Adrenal gland (tissue), 12 donors: ENCODE measurements around the gene TNFSF11. TPM values are rescaled to one million over a fixed set of nuclear protein-coding genes. Genes with fewer than 3 reads are reported as not detected.

Source experiments
- DNase-seq, 7 donors: peaks; one replicate each; pipeline ENCODE4 v3.0.0-alpha.2; 2019 to 2020
- H3K27ac ChIP-seq, 5 donors: fragments of 200-600 bp; sonication (generic) in 4 of 5; 1 replicate in 3 of 5; 2 replicates in 2 of 5; pipeline versions ENCODE4 v1.5.1 to v1.8.0; 2016 to 2020; ENCODE audit warnings: mild to moderate bottlenecking in 1 of 5
- H3K27me3 ChIP-seq: fragments of 200-600 bp; 2 replicates; pipeline ENCODE4 v1.8.0; 2021
- H3K36me3 ChIP-seq, 2 donors: fragments of 200-600 bp; replicated peaks in 1 of 2; 1 replicate in 1 of 2; 2 replicates in 1 of 2; pipeline versions ENCODE4 v1.5.1 to v1.8.0; 2018 to 2022
- H3K4me1 ChIP-seq, 2 donors: fragments of 200-600 bp; replicated peaks in 1 of 2; 1 replicate in 1 of 2; 2 replicates in 1 of 2; pipeline versions ENCODE4 v1.5.1 to v1.8.0; 2018 to 2021
- H3K4me3 ChIP-seq, 4 donors: fragments of 200-600 bp; sonication (generic) in 3 of 4; one replicate each; pipeline ENCODE4 v1.5.1; 2016 to 2018
- H3K9me3 ChIP-seq, 3 donors: fragments of 200-600 bp; sonication (generic) in 1 of 3; replicated peaks in 1 of 3; 1 replicate in 2 of 3; 2 replicates in 1 of 3; pipeline versions ENCODE4 v1.5.1 to v1.8.0; 2016 to 2021
- POLR2A ChIP-seq, 2 donors: fragments of 450-650 bp; IDR thresholded peaks; one replicate each; pipeline ENCODE4 v1.6.1; 2017; ENCODE audit warnings: antibody characterized with exemption in 2 of 2, mild to moderate bottlenecking in 2 of 2, moderate library complexity in 1 of 2
- WGBS, 4 donors: extraction: QIAGEN DNeasy Blood & Tissue Kit in 2 of 4; methylation state at CpG; one replicate each; pipeline versions ENCODE4 v1.1.5 to v1.1.7; 2013 to 2017; 5-methylcytosine and 5-hydroxymethylcytosine counted together
- intact Hi-C, 2 donors: fragments of 100-400 bp; cut with DNase I; formaldehyde crosslinking; loops; one replicate each; pipeline versions ENCODE4 v1.14.1 to v1.15.0; 2022 to 2023
- polyA plus RNA-seq, 3 donors: library from polyadenylated mRNA; stranded (reverse); fragments of 200-250 nt in 2 of 3; fragments of 350-450 nt in 1 of 3; fragmentation: Illumina TruSeq in 1 of 3; extraction: RNeasy Lipid Tissue Mini Kit (QIAGEN cat#74804) in 1 of 3; gene quantifications; one replicate each; pipeline ENCODE4 v1.2.3, GENCODE V29; 2013 to 2014
- total RNA-seq, 9 donors: library from RNA; depleted of rRNA in 4 of 9; stranded (reverse); fragments of >200 nt in 4 of 9; fragments of 120-200 nt in 1 of 9; fragmentation: NEBNext Ultra II Directional in 1 of 9; extraction: Animal tissue kit (Norgen Biotek cat#: 25700) in 1 of 9; gene quantifications; one replicate each; pipeline versions ENCODE4 v1.1.0 to v1.2.4, GENCODE V29; 2013 to 2023
- TF ChIP-seq, protein P1 (sequence below), 6 experiments: fragments of 450-650 bp in 4 of 6; fragments of 200-600 bp in 2 of 6; sonication (generic) in 1 of 6; IDR thresholded peaks; 1 replicate in 5 of 6; 2 replicates in 1 of 6; pipeline versions ENCODE4 v1.5.1 to v1.8.0; 2016 to 2021; ENCODE audit warnings: antibody characterized with exemption in 6 of 6, mild to moderate bottlenecking in 2 of 6, moderate library complexity in 1 of 6
- donor health status: healthy with polysubstance abuse.
- donor health status: Bipolar disorder and iron deficiency.
- donor health status: DM: yes; HTN: yes; CAD: no.
- donor health status: DM: no; HTN: no; CAD: no.
- donor health status: DM: no; HTN: no; CAD: no.
- donor health status: DM: yes; HTN: yes; CAD: no.

The TNFSF11 gene
- total and polyA plus RNA-seq, 12 donors, result 0.55 TPM; not detected in 11

- no peaks in the 10 kb centered on the region for H3K4me1 ChIP-seq
- H3K27me3 ChIP-seq, result no peaks in the 10 kb centered on the region
- intact Hi-C loops, result no loop called here
- no peak overlapping the region for H3K4me3 ChIP-seq
- 67 to 90% (median 71%) methylated on average over 2 of the region's 2 CpGs for WGBS, 4 donors
- no peak overlapping the region for H3K27ac ChIP-seq
- H3K36me3 ChIP-seq, result no peaks in the 10 kb centered on the region
- no peaks in the 10 kb centered on the region for H3K9me3 ChIP-seq
- no peak for DNase-seq
- TF ChIP-seq POLR2A (IDR thresholded peaks at IDR 0.05), result no peak
- TF ChIP-seq, protein P1, sequence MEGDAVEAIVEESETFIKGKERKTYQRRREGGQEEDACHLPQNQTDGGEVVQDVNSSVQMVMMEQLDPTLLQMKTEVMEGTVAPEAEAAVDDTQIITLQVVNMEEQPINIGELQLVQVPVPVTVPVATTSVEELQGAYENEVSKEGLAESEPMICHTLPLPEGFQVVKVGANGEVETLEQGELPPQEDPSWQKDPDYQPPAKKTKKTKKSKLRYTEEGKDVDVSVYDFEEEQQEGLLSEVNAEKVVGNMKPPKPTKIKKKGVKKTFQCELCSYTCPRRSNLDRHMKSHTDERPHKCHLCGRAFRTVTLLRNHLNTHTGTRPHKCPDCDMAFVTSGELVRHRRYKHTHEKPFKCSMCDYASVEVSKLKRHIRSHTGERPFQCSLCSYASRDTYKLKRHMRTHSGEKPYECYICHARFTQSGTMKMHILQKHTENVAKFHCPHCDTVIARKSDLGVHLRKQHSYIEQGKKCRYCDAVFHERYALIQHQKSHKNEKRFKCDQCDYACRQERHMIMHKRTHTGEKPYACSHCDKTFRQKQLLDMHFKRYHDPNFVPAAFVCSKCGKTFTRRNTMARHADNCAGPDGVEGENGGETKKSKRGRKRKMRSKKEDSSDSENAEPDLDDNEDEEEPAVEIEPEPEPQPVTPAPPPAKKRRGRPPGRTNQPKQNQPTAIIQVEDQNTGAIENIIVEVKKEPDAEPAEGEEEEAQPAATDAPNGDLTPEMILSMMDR (IDR thresholded peaks at IDR 0.05), result no peak
Measured at GRCh38 chr13:42623916-42624315, 50.0 kb downstream of the TNFSF11 start.

DNA sequence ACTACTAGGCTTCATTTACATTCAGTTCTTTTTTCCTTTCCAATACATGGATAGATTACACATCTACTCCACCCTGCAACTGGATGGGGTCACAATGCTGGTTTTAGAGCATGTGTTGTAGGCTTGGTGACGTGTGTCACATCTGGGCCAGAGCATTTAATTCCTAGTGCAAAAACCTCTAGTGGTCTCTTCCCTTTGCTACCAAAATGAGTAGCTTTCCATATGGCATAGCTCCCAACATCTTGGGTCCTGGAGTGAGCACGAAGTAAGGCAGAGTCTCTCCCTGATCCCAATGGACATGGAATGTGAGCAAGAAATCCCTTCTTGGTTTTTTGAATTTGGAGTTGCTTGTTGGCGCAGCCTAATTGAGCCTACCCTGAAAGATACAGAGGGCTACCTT, 51.7 kb downstream of the TNFSF11 start:
- DNase-seq, result no peak
- TF ChIP-seq POLR2A (IDR thresholded peaks at IDR 0.05), result no peak
- TF ChIP-seq, protein P1 (IDR thresholded peaks at IDR 0.05), result no peak
- no peaks in the 10 kb centered on the region for H3K4me1 ChIP-seq
- H3K36me3 ChIP-seq, result no peaks in the 10 kb centered on the region
- no peak overlapping the region for H3K27ac ChIP-seq
- WGBS, 4 donors, result 80 to 91% (median 84%) methylated on average over 3 of the region's 3 CpGs
- H3K4me3 ChIP-seq, result no peak overlapping the region
- no peaks in the 10 kb centered on the region for H3K27me3 ChIP-seq
- no peaks in the 10 kb centered on the region for H3K9me3 ChIP-seq
- intact Hi-C loops, result no loop called here

GRCh38 chr13:42626176-42626860, 52.4 kb downstream of the TNFSF11 start:
- TF ChIP-seq POLR2A (IDR thresholded peaks at IDR 0.05), result no peak
- TF ChIP-seq, protein P1 (IDR thresholded peaks at IDR 0.05), result no peak
- no peaks in the 10 kb centered on the region for H3K27me3 ChIP-seq
- 89 to 94% (median 90%) methylated on average over 5 of the region's 5 CpGs for WGBS, 4 donors
- H3K36me3 ChIP-seq, result no peaks in the 10 kb centered on the region
- H3K4me1 ChIP-seq, result no peaks in the 10 kb centered on the region
- H3K4me3 ChIP-seq, result no peak overlapping the region
- no peak overlapping the region for H3K27ac ChIP-seq
- intact Hi-C loops, result no loop called here
- no peak for DNase-seq
- H3K9me3 ChIP-seq, result no peaks in the 10 kb centered on the region

DNA sequence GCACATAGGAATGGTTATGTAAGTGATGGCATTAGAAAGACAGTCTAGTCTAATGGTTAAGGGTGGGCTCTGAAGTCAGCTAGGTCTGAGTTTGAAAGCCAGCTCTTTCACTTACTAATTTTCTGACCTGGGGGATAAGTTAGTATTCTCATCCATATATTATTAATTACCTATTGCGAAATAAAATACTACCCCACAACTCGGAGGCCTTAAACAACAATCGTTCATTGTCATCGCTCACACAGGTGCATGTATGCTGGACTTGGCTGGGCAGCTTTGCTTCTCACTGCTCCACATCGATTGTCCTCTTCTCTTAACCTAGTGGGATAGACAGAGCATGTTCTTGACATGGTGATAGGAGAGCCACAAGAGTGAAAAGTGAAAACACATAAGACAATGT, 54.7 kb downstream of the TNFSF11 start:
- Histone ChIP-seq H3K36me3 (no peaks in the 10 kb centered on the region), H3K27me3 (no peaks in the 10 kb centered on the region), H3K4me3 (no peak overlapping the region), H3K27ac (no peak overlapping the region), H3K9me3 (no peaks in the 10 kb centered on the region), H3K4me1 (no peaks in the 10 kb centered on the region)
- TF ChIP-seq, protein P1 (IDR thresholded peaks at IDR 0.05), result no peak
- TF ChIP-seq POLR2A (IDR thresholded peaks at IDR 0.05), result no peak
- DNase-seq, result no peak
- WGBS, 4 donors, result 82 to 92% (median 86%) methylated on average over 5 of the region's 5 CpGs
- intact Hi-C loops, result no loop called here
